Astrocyte (in vitro differentiated cells and primary cell): ENCODE results near the gene TOX3. TPM values are rescaled to one million over a fixed set of nuclear protein-coding genes. Genes with fewer than 3 reads are reported as not detected.

Experiments used
- DNase-seq: peaks from one replicate; pipeline ENCODE4 v3.0.0-alpha.2; 2010; ENCODE audit warnings: low read depth
- FAIRE-seq: peaks from 2 replicates; lab custom pipeline; 2011; peaks lifted over from hg19 to GRCh38; lab: Jason Lieb, UNC
- H2AFZ ChIP-seq: 2 replicates; pipeline ENCODE4 v1.6.0; 2012; ENCODE audit warnings: low read depth, low read length, inconsistent platforms
- H3K27ac ChIP-seq: 2 replicates; pipeline ENCODE4 v1.5.1; 2011; ENCODE audit warnings: low read depth, low read length, inconsistent platforms
- H3K27me3 ChIP-seq: 2 replicates; pipeline ENCODE4 v1.6.0; 2011; ENCODE audit warnings: low read length, inconsistent platforms; ENCODE audit not compliant: insufficient read depth
- H3K36me3 ChIP-seq: 2 replicates; pipeline ENCODE4 v1.5.1; 2011; ENCODE audit warnings: low read length, inconsistent platforms; ENCODE audit not compliant: insufficient read depth
- H3K4me1 ChIP-seq: 2 replicates; pipeline ENCODE4 v1.5.1; 2011; ENCODE audit warnings: low read length, inconsistent platforms; ENCODE audit not compliant: insufficient read depth
- H3K4me2 ChIP-seq: 2 replicates; pipeline ENCODE4 v1.6.0; 2012; ENCODE audit warnings: low read length, inconsistent platforms
- H3K4me3 ChIP-seq: 2 replicates; pipeline ENCODE4 v1.5.1; 2011; ENCODE audit warnings: low read depth, mild to moderate bottlenecking, low read length, inconsistent platforms; ENCODE audit not compliant: insufficient read depth
- H3K79me2 ChIP-seq: 2 replicates; pipeline ENCODE4 v1.6.0; 2012; ENCODE audit warnings: mild to moderate bottlenecking, low read length, inconsistent platforms; ENCODE audit not compliant: insufficient read depth
- H3K9ac ChIP-seq: 2 replicates; pipeline ENCODE4 v1.6.0; 2012; ENCODE audit warnings: mild to moderate bottlenecking, low read length, inconsistent platforms
- H3K9me3 ChIP-seq: 2 replicates; pipeline ENCODE4 v1.5.1; 2012; ENCODE audit warnings: low read depth, mild to moderate bottlenecking, low read length, inconsistent platforms; ENCODE audit not compliant: insufficient read depth
- H4K20me1 ChIP-seq: 2 replicates; pipeline ENCODE4 v1.6.0; 2012; ENCODE audit warnings: low read length, inconsistent platforms; ENCODE audit not compliant: insufficient read depth
- H3K27ac Mint-ChIP-seq: one replicate; pipeline ENCODE4 v1.8.0; 2021; ENCODE audit warnings: mild to moderate bottlenecking, mixed read lengths; ENCODE audit not compliant: unreplicated experiment
- H3K27me3 Mint-ChIP-seq: one replicate; pipeline ENCODE4 v1.8.0; 2021; ENCODE audit warnings: low read depth, mixed read lengths; ENCODE audit not compliant: unreplicated experiment
- H3K36me3 Mint-ChIP-seq: one replicate; pipeline ENCODE4 v1.8.0; 2021; ENCODE audit warnings: low read depth, mixed read lengths; ENCODE audit not compliant: unreplicated experiment
- H3K4me1 Mint-ChIP-seq: one replicate; pipeline ENCODE4 v1.8.0; 2021; ENCODE audit warnings: low read depth, mixed read lengths; ENCODE audit not compliant: unreplicated experiment
- H3K4me3 Mint-ChIP-seq: one replicate; pipeline ENCODE4 v1.8.0; 2021; ENCODE audit warnings: mild to moderate bottlenecking, moderate library complexity, mixed read lengths; ENCODE audit not compliant: unreplicated experiment
- H3K9me3 Mint-ChIP-seq: one replicate; pipeline ENCODE4 v1.8.0; 2021; ENCODE audit warnings: mild to moderate bottlenecking, mixed read lengths; ENCODE audit not compliant: unreplicated experiment
- CTCF ChIP-seq: IDR thresholded peaks from 2 replicates; pipeline ENCODE4 v1.5.1; 2011; ENCODE audit warnings: low read depth, mild to moderate bottlenecking, inconsistent platforms, low read length, moderate library complexity; ENCODE audit not compliant: insufficient read depth
- EZH2 ChIP-seq: IDR thresholded peaks from 2 replicates; pipeline ENCODE4 v1.6.1; 2012; ENCODE audit warnings: mild to moderate bottlenecking, low read length, inconsistent platforms; ENCODE audit not compliant: insufficient read depth
- total RNA-seq: library from RNA; stranded (reverse); gene quantifications from 2 replicates; pipeline ENCODE4 v1.2.1, GENCODE V29; 2021

TOX3 gene
- total RNA-seq, 1 donor from 2014 or later, result 2.3 TPM

GRCh38 chr16:52518884-52519283, 28.1 kb downstream of the TOX3 start:
- Histone ChIP-seq H4K20me1 (no peaks in the 10 kb centered on the region), H3K9ac (no peak overlapping the region), H3K27ac (no peak overlapping the region), H2AFZ (no peak overlapping the region), H3K4me1 (no peaks in the 10 kb centered on the region), H3K4me2 (no peak overlapping the region), H3K9me3 (no peaks in the 10 kb centered on the region), H3K79me2 (no peaks in the 10 kb centered on the region), H3K4me3 (no peak overlapping the region), H3K27me3 (no peaks in the 10 kb centered on the region), H3K36me3 (no peaks in the 10 kb centered on the region)
- no peak overlapping the region for H3K27ac Mint-ChIP-seq
- H3K36me3 Mint-ChIP-seq, result no peaks in the 10 kb centered on the region
- no peaks in the 10 kb centered on the region for H3K4me1 Mint-ChIP-seq
- DNase-seq, result no peak
- H3K27me3 Mint-ChIP-seq, result no peaks in the 10 kb centered on the region
- TF ChIP-seq EZH2 (no peak), CTCF (no peak)
- H3K9me3 Mint-ChIP-seq, result peaks cover 2% of the 10 kb centered on the region
- FAIRE-seq, result no peak
- no peak overlapping the region for H3K4me3 Mint-ChIP-seq

DNA sequence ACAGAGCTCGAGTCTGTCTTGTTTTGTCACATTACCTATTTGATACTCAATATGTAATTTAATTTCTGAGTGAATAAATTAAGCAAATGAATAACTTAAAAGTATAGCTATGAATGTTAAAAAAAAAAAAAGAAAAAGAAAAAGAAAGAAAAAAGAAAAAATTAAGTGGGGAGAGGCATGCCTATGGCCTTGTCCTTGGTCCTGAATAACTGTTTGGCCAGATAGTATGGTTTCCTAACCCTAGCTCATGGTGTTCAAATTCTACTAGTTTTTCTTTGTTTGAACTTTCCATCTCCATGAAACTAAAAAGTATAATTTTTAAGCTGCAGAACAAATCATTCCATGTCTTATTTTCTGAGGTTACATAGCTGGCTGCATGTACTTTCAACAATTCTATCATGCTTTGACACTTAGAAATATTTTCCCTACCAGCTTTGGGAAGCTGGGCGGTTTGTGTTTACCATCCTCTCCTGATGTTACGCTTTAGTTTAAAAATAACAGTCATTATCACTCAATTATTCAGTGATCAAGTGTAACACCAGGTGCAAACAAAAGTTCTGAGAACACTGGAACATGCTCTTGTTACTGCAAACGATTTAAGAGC, 31.8 kb downstream of the TOX3 start:
- Histone ChIP-seq H3K27ac (no peak overlapping the region), H3K79me2 (no peaks in the 10 kb centered on the region), H3K4me2 (no peak overlapping the region), H3K27me3 (no peaks in the 10 kb centered on the region), H3K9me3 (no peaks in the 10 kb centered on the region), H3K36me3 (no peaks in the 10 kb centered on the region), H3K9ac (no peak overlapping the region), H3K4me1 (no peaks in the 10 kb centered on the region), H3K4me3 (no peak overlapping the region), H4K20me1 (no peaks in the 10 kb centered on the region), H2AFZ (no peak overlapping the region)
- no peak for TF ChIP-seq CTCF
- no peak for TF ChIP-seq EZH2
- DNase-seq (no peak), FAIRE-seq (no peak)
- H3K9me3 Mint-ChIP-seq, result no peaks in the 10 kb centered on the region
- H3K27me3 Mint-ChIP-seq, result no peaks in the 10 kb centered on the region
- H3K36me3 Mint-ChIP-seq, result no peaks in the 10 kb centered on the region
- H3K27ac Mint-ChIP-seq, result no peak overlapping the region
- H3K4me3 Mint-ChIP-seq, result no peak overlapping the region
- H3K4me1 Mint-ChIP-seq, result peaks cover 5% of the 10 kb centered on the region

DNA sequence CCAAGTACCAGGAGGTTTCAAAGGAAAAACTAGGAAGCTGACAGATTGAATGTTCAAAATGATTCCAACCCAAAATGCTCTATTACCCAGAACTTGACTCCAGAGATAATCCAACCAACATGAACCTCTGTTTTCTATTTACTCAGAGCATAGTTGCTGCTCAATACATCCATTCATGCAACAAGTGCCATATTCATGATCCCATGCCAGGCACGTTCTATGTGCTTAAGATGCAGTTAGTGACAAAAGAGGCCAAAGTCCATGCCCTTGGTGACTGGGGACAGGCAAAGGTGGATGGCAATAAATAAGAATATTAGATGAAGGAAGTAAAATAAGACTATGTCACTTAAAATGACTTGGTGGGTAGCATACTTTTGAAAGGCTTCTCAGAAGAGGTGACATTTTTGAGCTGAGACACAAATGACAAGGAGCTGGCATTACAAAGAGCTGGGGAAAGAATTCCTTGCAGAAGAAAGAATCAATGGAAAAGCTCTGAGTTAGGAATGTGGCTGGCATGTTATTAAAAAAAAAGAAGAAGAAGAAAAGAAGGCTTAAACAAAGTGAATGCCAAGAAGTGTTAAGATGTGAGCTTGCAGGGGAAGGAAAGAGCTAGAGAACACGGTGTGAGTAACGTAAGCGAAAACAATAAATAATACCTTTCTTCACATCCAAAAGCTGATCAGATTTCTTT, 34.5 kb downstream of the TOX3 start:
- no peaks in the 10 kb centered on the region for H3K36me3 Mint-ChIP-seq
- no peak for FAIRE-seq
- no peak for DNase-seq
- TF ChIP-seq EZH2 (no peak), CTCF (no peak)
- Histone ChIP-seq H3K79me2 (no peaks in the 10 kb centered on the region), H3K9me3 (no peaks in the 10 kb centered on the region), H2AFZ (no peak overlapping the region), H3K9ac (no peak overlapping the region), H3K27me3 (no peaks in the 10 kb centered on the region), H3K4me3 (no peak overlapping the region), H3K4me2 (no peak overlapping the region), H3K4me1 (no peaks in the 10 kb centered on the region), H3K36me3 (no peaks in the 10 kb centered on the region), H4K20me1 (no peaks in the 10 kb centered on the region), H3K27ac (no peak overlapping the region)
- peaks cover 5% of the 10 kb centered on the region for H3K4me1 Mint-ChIP-seq
- H3K27me3 Mint-ChIP-seq, result no peaks in the 10 kb centered on the region
- H3K9me3 Mint-ChIP-seq, result no peaks in the 10 kb centered on the region
- H3K27ac Mint-ChIP-seq, result no peak overlapping the region
- no peak overlapping the region for H3K4me3 Mint-ChIP-seq
